Stimulated activated CD8-positive, alpha-beta memory T cell treated with anti-CD3 and anti-CD28 coated beads, Interleukin-15, amount 100 ng/mL, for 4 hours (primary cell): ENCODE measurements around the gene MRPL34.
A peak's percentile ranks its signal among the peaks of the same experiment; 100 is the strongest.

ENCODE experiments used
- DNase-seq, 2 donors: peaks; one replicate each; pipeline ENCODE4 v3.0.0-alpha.2; 2020; ENCODE audit warnings: low read depth in 2 of 2

The MRPL34 gene

GRCh38 chr19:17341386-17341785 lies 35.7 kb downstream of the MRPL34 start:
- no peak for DNase-seq

- no peak for DNase-seq
Measured at GRCh38 chr19:17341845-17342244, 36.2 kb downstream of the MRPL34 start.

- peak in 1 of 2 donors; percentile 34 for DNase-seq
Measured at GRCh38 chr19:17346109-17346671, 40.5 kb downstream of the MRPL34 start.

- DNase-seq, result no peak
Measured at GRCh38 chr19:17347361-17347760, 41.7 kb downstream of the MRPL34 start.

- no peak for DNase-seq
Measured at GRCh38 chr19:17347877-17348276, 42.2 kb downstream of the MRPL34 start.

GRCh38 chr19:17348700-17349099 lies 43.0 kb downstream of the MRPL34 start:
- no peak for DNase-seq

- no peak for DNase-seq
Measured at GRCh38 chr19:17351815-17352435, 46.3 kb downstream of the MRPL34 start.

- no peak for DNase-seq
Measured at GRCh38 chr19:17352608-17353280, 47.1 kb downstream of the MRPL34 start.

- no peak for DNase-seq
Measured at GRCh38 chr19:17353386-17353785, 47.7 kb downstream of the MRPL34 start.
